HFF-Myc (cell line): ENCODE measurements around the gene GBP5.
"Not testable (repeated sequence)": the region's sequence is repeated elsewhere in the genome, so short reads cannot be mapped to it uniquely, and the experiment has no call there.

Experiments used
- DNase-seq: peaks from one replicate; pipeline ENCODE4 v3.0.0-alpha.2; 2011; ENCODE audit warnings: low read depth; ENCODE audit errors: extremely low read depth
- H3K4me3 ChIP-seq: replicated peaks from 2 replicates; pipeline ENCODE4 v1.5.1; 2011; ENCODE audit warnings: low read depth, mild to moderate bottlenecking, control low read depth, low read length
- TF ChIP-seq, protein P1 (sequence below): IDR thresholded peaks from 2 replicates; pipeline ENCODE4 v1.5.1; 2012; ENCODE audit warnings: mild to moderate bottlenecking, low read depth, low read length, control low read depth; ENCODE audit errors: missing control alignments

Gene GBP5

GRCh38 chr1:89291276-89291675 is 18.6 kb upstream of the GBP5 start:
- H3K4me3 ChIP-seq = no peak overlapping the region
- TF ChIP-seq, protein P1, sequence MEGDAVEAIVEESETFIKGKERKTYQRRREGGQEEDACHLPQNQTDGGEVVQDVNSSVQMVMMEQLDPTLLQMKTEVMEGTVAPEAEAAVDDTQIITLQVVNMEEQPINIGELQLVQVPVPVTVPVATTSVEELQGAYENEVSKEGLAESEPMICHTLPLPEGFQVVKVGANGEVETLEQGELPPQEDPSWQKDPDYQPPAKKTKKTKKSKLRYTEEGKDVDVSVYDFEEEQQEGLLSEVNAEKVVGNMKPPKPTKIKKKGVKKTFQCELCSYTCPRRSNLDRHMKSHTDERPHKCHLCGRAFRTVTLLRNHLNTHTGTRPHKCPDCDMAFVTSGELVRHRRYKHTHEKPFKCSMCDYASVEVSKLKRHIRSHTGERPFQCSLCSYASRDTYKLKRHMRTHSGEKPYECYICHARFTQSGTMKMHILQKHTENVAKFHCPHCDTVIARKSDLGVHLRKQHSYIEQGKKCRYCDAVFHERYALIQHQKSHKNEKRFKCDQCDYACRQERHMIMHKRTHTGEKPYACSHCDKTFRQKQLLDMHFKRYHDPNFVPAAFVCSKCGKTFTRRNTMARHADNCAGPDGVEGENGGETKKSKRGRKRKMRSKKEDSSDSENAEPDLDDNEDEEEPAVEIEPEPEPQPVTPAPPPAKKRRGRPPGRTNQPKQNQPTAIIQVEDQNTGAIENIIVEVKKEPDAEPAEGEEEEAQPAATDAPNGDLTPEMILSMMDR = no peak
- no peak for DNase-seq

DNA sequence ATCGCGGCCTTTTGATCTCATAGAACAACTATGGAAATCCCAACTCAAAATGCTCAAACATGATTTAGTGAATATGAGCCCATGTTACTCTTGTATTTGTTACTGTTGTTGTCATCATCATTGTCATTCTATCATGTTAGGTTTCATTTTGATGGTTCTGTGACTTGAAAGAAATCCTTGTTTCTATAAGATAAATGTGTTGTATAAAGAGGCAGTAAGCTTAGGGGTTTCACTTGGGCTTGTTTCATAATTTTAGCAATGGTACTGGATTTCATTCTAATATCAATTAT is 15.3 kb upstream of the GBP5 start:
- no peak for DNase-seq
- TF ChIP-seq, protein P1 = no peak
- H3K4me3 ChIP-seq = no peak overlapping the region

GRCh38 chr1:89287181-89288050 is 14.8 kb upstream of the GBP5 start:
- H3K4me3 ChIP-seq = no peak overlapping the region
- TF ChIP-seq, protein P1 = no peak
- no peak for DNase-seq

GRCh38 chr1:89286549-89287180 is 14.0 kb upstream of the GBP5 start:
- no peak for DNase-seq
- TF ChIP-seq, protein P1 = no peak
- no peak overlapping the region for H3K4me3 ChIP-seq

- DNase-seq = no peak
- TF ChIP-seq, protein P1 = no peak
- H3K4me3 ChIP-seq = no peak overlapping the region
Measured at GRCh38 chr1:89285745-89286380, 13.2 kb upstream of the GBP5 start.

DNA sequence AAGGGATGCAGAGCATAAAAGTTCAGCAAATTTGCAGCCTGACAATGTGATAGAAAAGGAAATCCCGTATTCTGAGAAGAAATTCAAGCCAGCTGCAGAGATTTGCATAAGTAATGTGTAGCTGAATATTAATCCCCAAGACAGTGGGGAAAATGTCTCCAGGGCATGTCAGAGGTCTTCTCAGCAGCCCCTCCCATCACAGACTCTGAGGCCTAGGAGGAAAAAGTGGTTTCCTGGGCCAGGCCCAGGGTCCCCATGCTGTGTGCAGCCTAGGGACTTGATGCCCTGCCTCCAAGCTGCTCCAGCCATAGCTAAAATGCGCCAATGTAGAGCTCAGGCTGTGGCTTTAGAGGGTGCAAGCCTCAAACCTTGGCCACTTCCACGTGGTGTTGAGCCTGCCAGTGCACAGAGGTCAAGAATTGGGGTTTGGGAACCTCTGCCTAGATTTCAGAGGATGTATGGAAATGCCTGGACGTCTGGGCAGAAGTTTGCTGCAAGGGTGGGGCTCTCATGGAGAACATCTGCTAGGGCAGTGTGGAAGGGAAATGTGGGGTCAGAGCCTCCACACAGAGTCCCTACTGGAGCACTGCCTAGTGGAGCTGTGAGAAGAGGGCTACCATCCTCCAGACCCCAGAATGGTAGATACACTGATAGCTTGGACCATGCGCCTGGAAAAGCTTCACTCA is 11.6 kb upstream of the GBP5 start:
- DNase-seq, H3K4me3 ChIP-seq: not testable (repeated sequence)

DNA sequence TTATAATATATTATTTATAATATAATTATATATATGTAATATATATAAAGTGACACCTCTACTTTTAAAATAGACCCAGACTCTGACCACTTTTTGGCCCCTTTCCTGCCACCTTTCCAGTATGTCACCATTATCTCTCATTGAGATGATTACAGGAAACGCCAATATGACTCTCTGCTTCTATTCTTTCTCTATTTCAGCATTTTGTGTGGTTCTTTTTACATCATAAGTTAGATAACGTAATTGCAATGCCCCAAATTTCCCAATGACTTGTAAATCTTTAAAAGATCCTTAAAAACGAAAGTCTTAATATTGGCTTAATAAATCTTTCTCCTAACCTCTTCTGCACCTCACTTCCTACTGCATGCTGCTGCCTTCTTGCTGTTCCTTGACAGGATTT is 8.1 kb upstream of the GBP5 start:
- TF ChIP-seq, protein P1 = no peak
- no peak overlapping the region for H3K4me3 ChIP-seq
- no peak for DNase-seq
